Smooth muscle cell (in vitro differentiated cells): ENCODE data around the gene TIPARP. TPM values are rescaled to one million over a fixed set of nuclear protein-coding genes. Genes with fewer than 3 reads are reported as not detected.

Experiments
- DNase-seq: peaks from one replicate; lab custom pipeline; 2025; ENCODE audit not compliant: unreplicated experiment; lab: John Stamatoyannopoulos, UW
- H2AFZ ChIP-seq: fragments of 200-600 bp; sonication (generic); 2 replicates; pipeline ENCODE4 v1.6.0; 2016; ENCODE audit warnings: antibody characterized with exemption, low read depth, mild to moderate bottlenecking
- H3F3A ChIP-seq: fragments of 200-600 bp; sonication (generic); 2 replicates; pipeline ENCODE4 v1.6.0; 2017; ENCODE audit warnings: antibody characterized with exemption, low read depth
- H3K27ac ChIP-seq: fragments of 200-600 bp; sonication (generic); 2 replicates; pipeline ENCODE4 v1.5.1; 2016; ENCODE audit warnings: low read depth, mild to moderate bottlenecking
- H3K27me3 ChIP-seq: fragments of 200-600 bp; sonication (generic); 2 replicates; pipeline ENCODE4 v1.6.1; 2016; ENCODE audit warnings: low read depth, mild to moderate bottlenecking
- H3K36me3 ChIP-seq: fragments of 200-600 bp; sonication (generic); 2 replicates; pipeline ENCODE4 v1.5.1; 2016; ENCODE audit warnings: low read depth
- H3K4me1 ChIP-seq: fragments of 200-600 bp; sonication (generic); 2 replicates; pipeline ENCODE4 v1.5.1; 2016; ENCODE audit warnings: low read depth
- H3K4me2 ChIP-seq: fragments of 200-600 bp; sonication (generic); 2 replicates; pipeline ENCODE4 v1.6.0; 2016; ENCODE audit warnings: mild to moderate bottlenecking
- H3K4me3 ChIP-seq: fragments of 200-600 bp; sonication (generic); 2 replicates; pipeline ENCODE4 v1.5.1; 2016; ENCODE audit warnings: mild to moderate bottlenecking
- H3K79me2 ChIP-seq: fragments of 200-600 bp; sonication (generic); 2 replicates; pipeline ENCODE4 v1.6.0; 2016; ENCODE audit warnings: low read depth, mild to moderate bottlenecking
- H3K9ac ChIP-seq: fragments of 200-600 bp; sonication (generic); 2 replicates; pipeline ENCODE4 v1.6.0; 2016; ENCODE audit warnings: low read depth
- H3K9me3 ChIP-seq: fragments of 200-600 bp; sonication (generic); replicated peaks from 2 replicates; pipeline ENCODE4 v1.5.1; 2016; ENCODE audit warnings: low read depth
- H4K20me1 ChIP-seq: fragments of 200-600 bp; sonication (generic); 2 replicates; pipeline ENCODE4 v1.6.0; 2016; ENCODE audit warnings: low read depth
- CTCF ChIP-seq: fragments of 200-600 bp; sonication (generic); IDR thresholded peaks from 2 replicates; pipeline ENCODE4 v1.5.1; 2017; ENCODE audit warnings: borderline replicate concordance, mild to moderate bottlenecking, antibody characterized with exemption; ENCODE audit not compliant: insufficient read depth, poor library complexity, severe bottlenecking
- WGBS: methylation state at CpG from one replicate; pipeline ENCODE4 v1.1.7; 2016; ENCODE audit warnings: low lambda C conversion rate; 5-methylcytosine and 5-hydroxymethylcytosine counted together
- polyA plus RNA-seq: library from polyadenylated mRNA; unstranded; fragments of >200 nt; fragmentation: Nextera tagmentation; extraction: Ambion mirVana; gene quantifications from 2 replicates; pipeline ENCODE4 v1.2.1, GENCODE V29; 2016
- total RNA-seq: library from RNA; depleted of rRNA; stranded (reverse); fragments of >200 nt; gene quantifications from 2 replicates; pipeline ENCODE4 v1.2.3, GENCODE V29; 2014

The TIPARP gene
- total and polyA plus RNA-seq, 2 experiments from 2014 or later = 12.5 to 65.2 TPM

GRCh38 chr3:156680243-156680914 lies 6.0 kb downstream of the TIPARP start:
- Histone ChIP-seq H4K20me1 (peaks cover 98% of the 10 kb centered on the region), H3K27me3 (no peaks in the 10 kb centered on the region), H3K9ac (peak overlapping the region; percentile 91), H3K4me1 (peaks cover 32% of the 10 kb centered on the region), H3K36me3 (no peaks in the 10 kb centered on the region), H3F3A (peaks cover 11% of the 10 kb centered on the region), H3K9me3 (no peaks in the 10 kb centered on the region), H3K79me2 (peaks cover 90% of the 10 kb centered on the region), H3K4me3 (no peak overlapping the region), H2AFZ (no peak overlapping the region), H3K27ac (peak overlapping the region; percentile 94), H3K4me2 (peak overlapping the region; percentile 40)
- no peak for DNase-seq
- TF ChIP-seq CTCF = no peak
- WGBS = 84% methylated on average over 2 of the region's 2 CpGs

GRCh38 chr3:156681002-156681401 lies 6.6 kb downstream of the TIPARP start:
- Histone ChIP-seq H3F3A (peaks cover 11% of the 10 kb centered on the region), H3K27me3 (no peaks in the 10 kb centered on the region), H3K9me3 (no peaks in the 10 kb centered on the region), H4K20me1 (peaks cover 98% of the 10 kb centered on the region), H3K4me1 (peaks cover 31% of the 10 kb centered on the region), H3K27ac (peak overlapping the region; percentile 94), H3K4me2 (peak overlapping the region; percentile 76), H3K36me3 (no peaks in the 10 kb centered on the region), H3K9ac (peak overlapping the region; percentile 91), H3K4me3 (peak overlapping the region; percentile 13), H2AFZ (no peak overlapping the region), H3K79me2 (peaks cover 91% of the 10 kb centered on the region)
- TF ChIP-seq CTCF = no peak
- no peak for DNase-seq
- 10% methylated on average over 4 of the region's 4 CpGs for WGBS

- no peak overlapping the region for H2AFZ ChIP-seq
- peaks cover 9% of the 10 kb centered on the region for H3F3A ChIP-seq
- peaks cover 94% of the 10 kb centered on the region for H4K20me1 ChIP-seq
- H3K79me2 ChIP-seq = peaks cover 91% of the 10 kb centered on the region
- WGBS = 32% methylated on average over 1 of the region's 1 CpG
- H3K27ac ChIP-seq = peak overlapping the region; percentile 94
- no peak overlapping the region for H3K4me3 ChIP-seq
- H3K9me3 ChIP-seq = no peaks in the 10 kb centered on the region
- no peak for TF ChIP-seq CTCF
- DNase-seq = no peak
- H3K4me1 ChIP-seq = peaks cover 23% of the 10 kb centered on the region
- peak overlapping the region; percentile 76 for H3K4me2 ChIP-seq
- H3K27me3 ChIP-seq = no peaks in the 10 kb centered on the region
- peak overlapping the region; percentile 91 for H3K9ac ChIP-seq
- no peaks in the 10 kb centered on the region for H3K36me3 ChIP-seq
Observed at GRCh38 chr3:156682501-156682900, 8.1 kb downstream of the TIPARP start.

- Histone ChIP-seq H3K9ac (peak overlapping the region; percentile 91), H2AFZ (no peak overlapping the region), H3F3A (peaks cover 13% of the 10 kb centered on the region), H3K9me3 (no peaks in the 10 kb centered on the region), H3K79me2 (peaks cover 91% of the 10 kb centered on the region), H3K4me3 (no peak overlapping the region), H3K27me3 (no peaks in the 10 kb centered on the region), H3K4me1 (peaks cover 23% of the 10 kb centered on the region), H3K36me3 (no peaks in the 10 kb centered on the region), H4K20me1 (peaks cover 90% of the 10 kb centered on the region), H3K27ac (peak overlapping the region; percentile 94), H3K4me2 (peak overlapping the region; percentile 76)
- TF ChIP-seq CTCF = no peak
- DNase-seq = no peak
Observed at GRCh38 chr3:156682963-156683362, 8.6 kb downstream of the TIPARP start.
